ENCODE data around the gene ZNF407. TPM values are rescaled to one million over a fixed set of nuclear protein-coding genes. Genes with fewer than 3 reads are reported as not detected.

Gene ZNF407
- total and polyA plus RNA-seq, 4 donors = 1.3 to 21.1 (median 9.5) TPM

GRCh38 chr18:75010278-75010677 is 412.6 kb downstream of the ZNF407 start:
- Histone ChIP-seq H3K4me1 (ENCODE audit: control insufficient read depth in 1 of 2, insufficient read depth in 2 of 2, low read length in 2 of 2) (peaks cover 0 to 7% of the 10 kb centered on the region in 2 donors), H3K9me3 (ENCODE audit: control insufficient read depth, low read length) (no peaks in the 10 kb centered on the region), H3K4me3 (ENCODE audit: low read length in 2 of 2) (no peak overlapping the region), H3K27me3 (ENCODE audit: control insufficient read depth in 1 of 2, insufficient read depth in 2 of 2, low read length in 1 of 2) (no peaks in the 10 kb centered on the region), H3K36me3 (ENCODE audit: control insufficient read depth in 1 of 2, insufficient read depth in 2 of 2, low read length in 1 of 2) (no peaks in the 10 kb centered on the region), H3K27ac (ENCODE audit: low read depth in 1 of 2, low read length in 2 of 2) (no peak overlapping the region)
- DNase-seq = no peak
- ATAC-seq (ENCODE audit: low FRiP score) = peak; percentile 48
- intact Hi-C loops (cut with DNase I) = no loop called here
- WGBS, 2 donors = 1 to 8% methylated on average over 3 of the region's 3 CpGs

DNA sequence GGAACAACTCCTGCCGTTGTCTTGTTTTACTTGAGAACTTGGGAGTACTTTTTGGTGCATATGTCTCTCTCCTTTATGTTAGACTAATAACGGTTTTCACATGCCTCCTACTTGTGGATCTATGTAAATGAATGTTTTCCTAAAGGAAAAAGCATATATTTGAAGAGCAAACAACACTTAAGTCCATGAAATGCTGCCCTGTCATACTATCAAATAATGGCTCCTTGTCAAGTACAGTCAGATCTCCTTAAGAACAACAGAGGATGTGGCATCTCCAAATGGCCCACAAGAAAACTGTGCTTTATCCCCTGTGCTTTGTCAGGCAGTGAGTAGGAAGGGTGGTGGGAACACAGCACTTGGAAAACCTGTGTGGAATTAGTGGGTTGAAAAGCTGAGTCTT is 413.0 kb downstream of the ZNF407 start:
- Histone ChIP-seq H3K9me3 (ENCODE audit: control insufficient read depth, low read length) (no peaks in the 10 kb centered on the region), H3K27ac (ENCODE audit: low read depth in 1 of 2, low read length in 2 of 2) (no peak overlapping the region), H3K36me3 (ENCODE audit: control insufficient read depth in 1 of 2, insufficient read depth in 2 of 2, low read length in 1 of 2) (no peaks in the 10 kb centered on the region), H3K4me3 (ENCODE audit: low read length in 2 of 2) (no peak overlapping the region), H3K4me1 (ENCODE audit: control insufficient read depth in 1 of 2, insufficient read depth in 2 of 2, low read length in 2 of 2) (peaks cover 0 to 7% of the 10 kb centered on the region in 2 donors), H3K27me3 (ENCODE audit: control insufficient read depth in 1 of 2, insufficient read depth in 2 of 2, low read length in 1 of 2) (no peaks in the 10 kb centered on the region)
- intact Hi-C loops (cut with DNase I) = no loop called here
- DNase-seq (no peak), ATAC-seq (ENCODE audit: low FRiP score) (no peak)
- 6 to 20% methylated on average over 2 of the region's 2 CpGs for WGBS, 2 donors

DNA sequence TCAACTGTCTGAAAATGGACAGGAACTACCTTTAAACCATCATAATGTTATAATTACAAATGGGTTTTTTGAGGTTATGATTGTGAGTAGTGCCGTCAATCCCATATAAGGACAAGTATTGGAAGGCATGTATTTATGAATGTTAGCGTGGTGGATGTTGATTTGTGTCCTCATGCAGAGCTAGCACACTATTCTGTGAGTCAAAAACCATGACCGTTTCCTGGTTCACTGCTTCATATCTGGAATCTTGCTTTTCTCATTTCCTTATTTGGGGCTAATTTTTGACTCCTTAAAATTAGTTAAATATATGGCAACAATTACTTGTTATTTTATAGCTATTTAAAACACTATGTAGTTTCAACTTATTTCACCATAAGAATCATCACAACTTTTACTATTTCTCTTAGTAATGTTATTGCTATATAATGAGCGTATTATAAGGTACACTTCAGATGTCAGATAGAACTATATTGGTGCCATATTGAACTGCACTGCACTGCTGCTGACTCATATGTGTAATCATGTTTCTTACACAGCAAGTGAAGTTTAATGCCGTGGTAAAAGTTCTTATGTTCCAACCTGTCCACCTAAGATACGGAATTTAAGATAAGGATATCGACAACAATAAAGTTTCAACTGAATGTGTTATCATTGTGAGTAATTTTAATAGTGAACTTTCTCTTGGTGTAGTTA is 418.5 kb downstream of the ZNF407 start:
- DNase-seq (no peak), ATAC-seq (ENCODE audit: low FRiP score) (no peak)
- H3K27ac ChIP-seq (ENCODE audit: low read depth in 1 of 2, low read length in 2 of 2) = no peak overlapping the region
- H3K4me1 ChIP-seq (ENCODE audit: control insufficient read depth in 1 of 2, insufficient read depth in 2 of 2, low read length in 2 of 2) = no peaks in the 10 kb centered on the region
- intact Hi-C loops (cut with DNase I) = no loop called here
- no peaks in the 10 kb centered on the region for H3K36me3 ChIP-seq (ENCODE audit: control insufficient read depth in 1 of 2, insufficient read depth in 2 of 2, low read length in 1 of 2)
- no peak overlapping the region for H3K4me3 ChIP-seq (ENCODE audit: low read length in 2 of 2)
- no peaks in the 10 kb centered on the region for H3K9me3 ChIP-seq (ENCODE audit: control insufficient read depth, low read length)
- H3K27me3 ChIP-seq (ENCODE audit: control insufficient read depth in 1 of 2, insufficient read depth in 2 of 2, low read length in 1 of 2) = no peaks in the 10 kb centered on the region
- 84 to 87% methylated on average over 7 of the region's 7 CpGs for WGBS, 2 donors

DNA sequence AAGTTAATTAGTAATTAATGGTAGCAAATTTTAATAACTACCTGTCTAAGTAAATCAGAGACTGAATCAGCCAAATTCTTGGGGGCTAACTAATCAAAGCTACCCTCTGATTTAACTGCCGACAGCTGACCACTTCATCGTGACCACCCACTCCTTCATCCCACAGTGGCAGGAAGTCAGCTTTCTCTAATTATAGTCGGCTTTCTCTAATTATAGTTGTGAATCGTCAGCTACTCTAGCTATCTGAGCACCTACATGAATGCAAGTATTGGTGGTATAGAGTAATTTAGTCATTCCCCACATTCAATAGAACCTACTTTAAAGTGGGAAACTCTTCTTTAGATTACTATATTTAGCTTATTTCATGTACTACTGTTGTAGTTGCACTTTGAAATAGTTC is 425.8 kb downstream of the ZNF407 start:
- intact Hi-C loops (cut with DNase I) = no loop called here
- WGBS, 2 donors = 85 to 87% methylated on average over 4 of the region's 4 CpGs
- Histone ChIP-seq H3K4me1 (ENCODE audit: control insufficient read depth in 1 of 2, insufficient read depth in 2 of 2, low read length in 2 of 2) (no peaks in the 10 kb centered on the region), H3K36me3 (ENCODE audit: control insufficient read depth in 1 of 2, insufficient read depth in 2 of 2, low read length in 1 of 2) (no peaks in the 10 kb centered on the region), H3K9me3 (ENCODE audit: control insufficient read depth, low read length) (no peaks in the 10 kb centered on the region), H3K27me3 (ENCODE audit: control insufficient read depth in 1 of 2, insufficient read depth in 2 of 2, low read length in 1 of 2) (no peaks in the 10 kb centered on the region), H3K4me3 (ENCODE audit: low read length in 2 of 2) (no peak overlapping the region), H3K27ac (ENCODE audit: low read depth in 1 of 2, low read length in 2 of 2) (no peak overlapping the region)
- ATAC-seq (ENCODE audit: low FRiP score) (no peak), DNase-seq (no peak)

DNA sequence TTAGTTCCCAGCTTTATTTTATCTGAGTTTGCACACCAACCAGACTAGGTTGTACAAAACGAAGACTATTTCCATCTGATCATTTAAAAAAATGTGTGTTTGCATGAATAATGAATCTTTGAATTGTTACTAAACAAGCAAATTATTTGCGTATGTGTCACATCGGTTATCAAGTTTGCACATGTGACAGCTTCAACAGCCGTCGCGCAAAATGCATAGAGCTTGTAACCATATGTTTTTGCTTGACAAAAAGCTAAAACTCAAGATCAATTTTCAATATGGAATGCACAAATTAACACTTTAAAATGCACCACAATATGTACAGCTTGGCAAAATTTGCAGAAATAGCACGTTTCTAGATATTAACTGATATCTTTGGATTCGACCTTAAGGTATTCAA is 427.2 kb downstream of the ZNF407 start:
- ATAC-seq (ENCODE audit: low FRiP score) (no peak), DNase-seq (no peak)
- no peaks in the 10 kb centered on the region for H3K36me3 ChIP-seq (ENCODE audit: control insufficient read depth in 1 of 2, insufficient read depth in 2 of 2, low read length in 1 of 2)
- 87 to 90% methylated on average over 8 of the region's 8 CpGs for WGBS, 2 donors
- no peaks in the 10 kb centered on the region for H3K27me3 ChIP-seq (ENCODE audit: control insufficient read depth in 1 of 2, insufficient read depth in 2 of 2, low read length in 1 of 2)
- H3K27ac ChIP-seq (ENCODE audit: low read depth in 1 of 2, low read length in 2 of 2) = no peak overlapping the region
- no peak overlapping the region for H3K4me3 ChIP-seq (ENCODE audit: low read length in 2 of 2)
- intact Hi-C loops (cut with DNase I) = no loop called here
- no peaks in the 10 kb centered on the region for H3K9me3 ChIP-seq (ENCODE audit: control insufficient read depth, low read length)
- no peaks in the 10 kb centered on the region for H3K4me1 ChIP-seq (ENCODE audit: control insufficient read depth in 1 of 2, insufficient read depth in 2 of 2, low read length in 2 of 2)

GRCh38 chr18:75025573-75025972 is 427.9 kb downstream of the ZNF407 start:
- no peaks in the 10 kb centered on the region for H3K4me1 ChIP-seq (ENCODE audit: control insufficient read depth in 1 of 2, insufficient read depth in 2 of 2, low read length in 2 of 2)
- intact Hi-C loops (cut with DNase I) = no loop called here
- no peak overlapping the region for H3K27ac ChIP-seq (ENCODE audit: low read depth in 1 of 2, low read length in 2 of 2)
- WGBS, 2 donors = 76 to 88% methylated on average over 2 of the region's 2 CpGs
- ATAC-seq (ENCODE audit: low FRiP score) (no peak), DNase-seq (no peak)
- H3K9me3 ChIP-seq (ENCODE audit: control insufficient read depth, low read length) = no peaks in the 10 kb centered on the region
- H3K4me3 ChIP-seq (ENCODE audit: low read length in 2 of 2) = no peak overlapping the region
- H3K27me3 ChIP-seq (ENCODE audit: control insufficient read depth in 1 of 2, insufficient read depth in 2 of 2, low read length in 1 of 2) = no peaks in the 10 kb centered on the region
- no peaks in the 10 kb centered on the region for H3K36me3 ChIP-seq (ENCODE audit: control insufficient read depth in 1 of 2, insufficient read depth in 2 of 2, low read length in 1 of 2)

GRCh38 chr18:75029481-75029880 is 431.8 kb downstream of the ZNF407 start:
- ATAC-seq (ENCODE audit: low FRiP score) = no peak
- no peaks in the 10 kb centered on the region for H3K27me3 ChIP-seq (ENCODE audit: control insufficient read depth in 1 of 2, insufficient read depth in 2 of 2, low read length in 1 of 2)
- intact Hi-C loops (cut with DNase I) = no loop called here

DNA sequence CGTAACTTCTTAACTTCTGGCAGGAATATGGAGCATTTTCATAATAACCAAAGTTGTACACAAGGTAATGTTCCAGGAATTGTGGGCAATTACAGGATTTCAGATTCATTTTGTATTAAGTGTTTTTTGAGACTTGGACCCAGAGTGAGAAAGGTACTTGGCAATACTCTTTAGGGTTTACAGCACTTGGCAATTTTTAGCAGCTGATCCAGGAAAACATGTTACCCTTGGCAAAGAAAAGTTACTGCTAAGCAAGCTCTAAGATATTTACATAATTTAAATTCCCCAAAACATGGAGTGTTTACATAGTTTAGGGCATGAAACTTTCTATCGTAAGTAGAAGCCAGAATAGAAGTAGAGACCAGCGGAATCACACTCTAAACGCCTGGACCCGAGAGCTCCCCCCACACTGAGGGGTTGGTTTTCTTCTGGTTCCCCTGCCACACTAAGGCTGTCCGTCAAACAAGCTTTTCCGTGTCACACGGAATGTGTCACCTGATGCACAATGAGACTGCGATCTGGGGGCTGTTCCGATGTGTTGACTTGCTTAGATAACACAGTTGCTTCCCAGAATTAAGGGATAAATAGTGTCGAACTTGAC is 434.1 kb downstream of the ZNF407 start:
- WGBS, 2 donors = 12 to 17% methylated on average over 11 of the region's 11 CpGs

More at GRCh38 chr18:75029481-75029880, 431.8 kb downstream of the ZNF407 start:
- H3K36me3 ChIP-seq (ENCODE audit: control insufficient read depth in 1 of 2, insufficient read depth in 2 of 2, low read length in 1 of 2) = no peaks in the 10 kb centered on the region
- DNase-seq = no peak
- H3K27ac ChIP-seq (ENCODE audit: low read depth in 1 of 2, low read length in 2 of 2) = no peak overlapping the region
- H3K4me3 ChIP-seq (ENCODE audit: low read length in 2 of 2) = no peak overlapping the region
- 97% methylated on average over 16 of the region's 16 CpGs for WGBS, 2 donors
- H3K4me1 ChIP-seq (ENCODE audit: control insufficient read depth in 1 of 2, insufficient read depth in 2 of 2, low read length in 2 of 2) = peaks cover 0 to 2% of the 10 kb centered on the region in 2 donors
- H3K9me3 ChIP-seq (ENCODE audit: control insufficient read depth, low read length) = no peaks in the 10 kb centered on the region

DNA sequence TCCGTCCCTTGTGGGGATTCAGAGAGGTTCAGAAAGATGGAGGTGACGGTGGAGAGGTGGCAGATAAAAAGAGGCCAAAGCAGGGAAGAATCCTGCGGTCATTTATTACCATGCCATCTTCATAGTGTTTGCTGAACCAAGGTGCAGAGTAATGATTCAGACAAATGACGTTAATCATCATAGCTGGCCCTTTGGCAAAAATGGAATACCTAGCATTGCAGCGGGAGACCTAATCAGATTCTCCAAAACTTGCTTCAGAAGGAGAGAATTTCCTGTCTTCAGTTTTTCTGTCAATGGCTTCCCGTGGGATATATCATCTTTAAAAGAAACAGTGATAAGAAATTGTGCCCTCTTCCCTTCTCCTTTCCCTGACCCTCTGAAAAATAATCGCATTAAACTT is 435.8 kb downstream of the ZNF407 start:
- WGBS, 2 donors = 77 to 84% methylated on average over 7 of the region's 7 CpGs
- H3K9me3 ChIP-seq (ENCODE audit: control insufficient read depth, low read length) = no peaks in the 10 kb centered on the region
- DNase-seq = no peak
- ATAC-seq (ENCODE audit: low FRiP score) = no peak
- peaks cover 0 to 2% of the 10 kb centered on the region in 2 donors for H3K4me1 ChIP-seq (ENCODE audit: control insufficient read depth in 1 of 2, insufficient read depth in 2 of 2, low read length in 2 of 2)
- no peak overlapping the region for H3K27ac ChIP-seq (ENCODE audit: low read depth in 1 of 2, low read length in 2 of 2)
- intact Hi-C loops (cut with DNase I) = no loop called here
- H3K36me3 ChIP-seq (ENCODE audit: control insufficient read depth in 1 of 2, insufficient read depth in 2 of 2, low read length in 1 of 2) = no peaks in the 10 kb centered on the region
- no peak overlapping the region for H3K4me3 ChIP-seq (ENCODE audit: low read length in 2 of 2)
- H3K27me3 ChIP-seq (ENCODE audit: control insufficient read depth in 1 of 2, insufficient read depth in 2 of 2, low read length in 1 of 2) = no peaks in the 10 kb centered on the region

More for the DNA sequence above, 434.1 kb downstream of the ZNF407 start:
- Histone ChIP-seq H3K27ac (ENCODE audit: low read depth in 1 of 2, low read length in 2 of 2) (no peak overlapping the region), H3K4me1 (ENCODE audit: control insufficient read depth in 1 of 2, insufficient read depth in 2 of 2, low read length in 2 of 2) (peaks cover 0 to 2% of the 10 kb centered on the region in 2 donors), H3K27me3 (ENCODE audit: control insufficient read depth in 1 of 2, insufficient read depth in 2 of 2, low read length in 1 of 2) (no peaks in the 10 kb centered on the region), H3K4me3 (ENCODE audit: low read length in 2 of 2) (peak overlapping the region in 1 of 2 donors; percentile 15), H3K9me3 (ENCODE audit: control insufficient read depth, low read length) (no peaks in the 10 kb centered on the region), H3K36me3 (ENCODE audit: control insufficient read depth in 1 of 2, insufficient read depth in 2 of 2, low read length in 1 of 2) (no peaks in the 10 kb centered on the region)
- ATAC-seq (ENCODE audit: low FRiP score) (no peak), DNase-seq (no peak)
- intact Hi-C loops (cut with DNase I) = no loop called here

Data from aorta (tissue), 5 donors.